Skin epidermis (tissue), 12 donors: Measurements from ENCODE around the gene CIB4.

ENCODE experiments used
- H3K27ac ChIP-seq, 21 experiments: fragments of 200-600 bp; sonication (generic) in 11 of 21; one replicate each; pipeline ENCODE4 v1.5.0; 2020; ENCODE audit warnings: mild to moderate bottlenecking in 3 of 21, inconsistent platforms in 2 of 21, moderate library complexity in 2 of 21
- H3K4me3 ChIP-seq, 7 experiments: fragments of 200-600 bp; sonication (generic) in 2 of 7; one replicate each; pipeline ENCODE4 v1.5.0; 2020; ENCODE audit warnings: inconsistent platforms in 2 of 7, mild to moderate bottlenecking in 2 of 7, moderate library complexity in 1 of 7

CIB4 gene

DNA sequence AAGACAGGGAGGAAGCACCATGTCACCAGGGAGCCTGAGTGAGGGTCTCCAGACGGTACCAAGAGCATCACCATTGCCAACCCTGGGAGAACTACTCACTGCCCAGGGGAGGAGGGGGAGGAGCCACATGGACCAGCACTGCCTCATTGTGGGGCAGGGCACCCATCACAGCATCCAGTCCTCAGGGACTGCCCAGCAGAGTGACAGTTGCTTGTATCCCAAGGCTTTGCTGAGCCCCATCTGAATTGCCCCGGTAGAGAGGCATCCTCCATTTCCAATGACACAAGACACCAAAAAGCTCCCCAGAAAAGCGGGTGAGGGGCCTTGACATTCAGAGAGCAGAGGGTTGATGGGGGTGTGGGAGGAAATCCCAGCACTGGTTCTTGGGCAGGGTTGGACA lies 6.8 kb upstream of the CIB4 start:
- Histone ChIP-seq H3K27ac (no peak overlapping the region), H3K4me3 (no peak overlapping the region)

DNA sequence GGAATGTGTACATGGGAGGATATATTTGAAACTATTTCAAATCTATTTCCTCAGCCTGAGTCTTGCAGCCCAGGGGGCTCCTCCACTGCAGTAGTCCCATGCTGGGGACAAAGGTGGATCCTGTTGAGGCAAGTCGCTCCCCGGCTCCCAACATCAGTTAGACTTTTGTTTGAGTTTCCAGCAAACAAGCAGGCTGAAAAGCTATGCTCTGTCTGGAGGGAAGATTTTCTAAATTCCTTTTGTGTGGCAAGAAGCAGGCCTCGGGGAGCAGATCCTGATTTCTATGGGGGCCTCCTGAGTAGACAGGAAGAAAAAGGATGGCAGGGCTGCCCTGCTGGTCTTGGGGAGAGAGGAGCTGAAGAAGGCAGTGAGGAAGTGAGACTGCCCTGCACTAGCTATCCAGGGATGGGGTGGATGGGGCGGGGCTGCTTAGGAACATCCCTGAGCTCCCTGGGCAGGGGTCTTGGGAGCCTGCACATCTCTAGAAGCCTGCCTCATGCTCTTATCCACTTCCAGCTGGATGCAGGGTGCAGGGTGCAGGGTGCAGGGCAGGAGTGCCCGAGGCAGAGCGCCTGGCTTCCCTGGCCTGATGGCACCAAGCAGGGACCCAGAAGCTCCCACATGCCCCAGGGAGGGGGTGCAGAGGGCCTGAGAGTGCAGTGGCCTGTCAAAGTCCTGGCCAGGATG lies 6.0 kb upstream of the CIB4 start:
- Histone ChIP-seq H3K27ac (no peak overlapping the region), H3K4me3 (no peak overlapping the region)

DNA sequence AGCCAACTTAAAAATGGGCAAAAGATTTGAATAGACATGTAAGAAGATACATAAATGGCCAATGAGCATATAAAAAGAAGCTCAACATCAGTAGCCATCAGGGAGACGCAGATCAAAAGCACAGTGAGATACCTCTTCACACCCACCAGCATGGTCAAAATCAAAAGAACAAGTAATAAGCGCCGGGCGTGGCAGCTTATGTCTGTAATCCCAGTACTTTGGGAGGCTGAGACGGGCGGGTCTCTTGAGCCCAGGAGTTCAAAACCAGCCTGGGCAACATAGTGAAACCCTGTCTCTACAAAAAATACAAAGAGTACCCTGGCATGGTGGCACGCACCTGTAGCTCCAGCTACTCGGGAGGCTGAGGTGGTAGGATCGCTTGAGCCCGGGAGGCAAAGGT lies 4.6 kb upstream of the CIB4 start:
- no peak overlapping the region for H3K27ac ChIP-seq
- H3K4me3 ChIP-seq, result no peak overlapping the region

DNA sequence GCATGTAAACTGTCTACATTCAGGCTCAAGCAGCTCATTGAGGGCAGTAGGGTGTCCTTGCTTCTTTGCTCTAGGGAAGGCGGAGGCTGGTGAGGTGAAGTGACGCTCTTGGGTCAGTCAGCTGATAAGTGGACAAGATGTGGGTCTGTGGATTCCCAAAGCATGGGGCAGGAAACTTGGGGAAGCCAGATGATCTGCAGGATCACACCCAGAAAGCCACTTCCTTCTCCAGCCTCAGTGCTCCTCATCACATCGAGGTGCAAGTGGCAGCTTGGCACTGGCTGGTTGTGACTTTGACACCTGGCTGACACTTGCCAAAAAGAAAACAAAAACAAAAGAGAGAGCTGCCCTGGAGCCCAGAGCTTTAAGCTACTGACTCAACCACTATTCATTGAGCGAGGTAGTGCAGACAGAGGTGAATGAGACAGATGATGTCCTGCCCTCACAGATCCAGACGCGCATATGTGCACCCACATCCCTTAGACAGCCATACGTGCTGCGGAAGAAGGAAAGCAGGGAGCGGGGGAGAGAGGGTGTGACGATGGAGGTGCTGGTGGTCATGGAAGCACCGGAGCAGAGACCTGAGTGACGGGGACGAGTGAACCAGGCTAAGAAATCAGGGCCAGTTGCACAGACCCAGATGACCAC lies 3.1 kb upstream of the CIB4 start:
- Histone ChIP-seq H3K27ac (no peak overlapping the region), H3K4me3 (no peak overlapping the region)

DNA sequence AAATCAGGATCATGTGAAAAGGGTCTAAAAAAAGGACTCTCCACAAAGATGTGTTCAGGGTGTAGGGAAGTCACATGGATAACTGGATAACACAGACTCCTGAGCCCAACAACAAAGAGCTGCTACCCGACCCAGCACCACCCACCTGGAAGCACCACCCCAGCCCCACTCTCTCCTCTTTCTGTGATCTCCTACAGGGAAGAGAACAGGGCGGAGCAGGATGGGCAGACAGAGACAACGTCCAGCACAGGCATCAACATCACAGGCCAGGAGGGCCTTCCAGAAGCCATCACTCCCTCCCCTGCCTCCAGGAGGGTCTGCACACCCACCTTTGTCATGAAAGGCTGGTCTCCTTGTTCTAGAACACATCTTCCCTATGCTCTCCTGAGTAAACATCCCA lies 1.3 kb upstream of the CIB4 start:
- no peak overlapping the region for H3K27ac ChIP-seq
- no peak overlapping the region for H3K4me3 ChIP-seq

DNA sequence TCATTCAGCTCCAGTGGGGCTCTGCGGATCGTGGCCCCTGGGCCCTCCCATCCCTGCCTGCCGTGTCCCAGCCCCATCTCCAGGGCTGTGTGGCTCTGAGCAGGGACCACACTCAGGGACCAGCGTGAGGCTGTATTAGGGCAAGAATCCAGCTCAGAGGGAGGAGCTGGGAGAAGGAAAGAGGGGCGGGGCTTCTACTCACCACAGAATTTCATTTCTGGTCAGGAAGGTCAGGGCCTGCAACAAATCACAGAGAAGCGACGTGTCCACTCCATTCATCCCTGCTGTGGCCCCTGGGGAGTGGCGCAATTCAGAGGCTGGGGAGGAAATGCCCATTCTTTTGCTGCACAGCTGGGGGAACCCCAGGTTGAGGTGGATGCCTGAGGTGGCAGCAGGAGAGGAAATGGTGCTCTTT lies 828 bp downstream of the CIB4 start:
- H3K4me3 ChIP-seq, result no peak overlapping the region
- H3K27ac ChIP-seq, result no peak overlapping the region

DNA sequence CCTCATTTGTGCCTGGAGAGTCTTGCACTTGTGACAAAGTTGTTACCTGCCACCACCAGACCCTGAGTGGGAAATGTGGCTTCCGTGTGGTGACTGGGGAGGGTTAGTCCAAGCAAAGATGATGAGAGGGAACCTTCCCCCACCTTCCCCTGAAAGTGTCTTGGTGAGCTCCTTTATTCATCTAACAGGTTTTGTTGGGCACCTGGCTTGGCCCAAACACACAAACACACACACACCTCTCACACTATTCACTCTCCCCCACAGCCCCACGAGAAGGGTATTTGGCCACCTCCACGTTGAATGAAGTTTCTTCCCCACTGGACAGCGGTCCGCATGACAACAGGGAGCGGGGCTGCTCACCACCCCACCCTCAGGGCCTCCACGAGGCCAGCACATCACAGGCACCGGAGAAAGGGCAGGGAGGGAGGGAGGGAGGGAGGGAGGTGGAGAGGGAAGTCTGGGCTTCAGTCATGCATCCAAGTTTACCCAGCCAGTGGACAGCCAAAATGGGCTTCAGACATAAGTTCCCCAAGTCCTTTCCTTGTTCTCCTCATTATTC lies 1.4 kb downstream of the CIB4 start:
- Histone ChIP-seq H3K4me3 (no peak overlapping the region), H3K27ac (no peak overlapping the region)

DNA sequence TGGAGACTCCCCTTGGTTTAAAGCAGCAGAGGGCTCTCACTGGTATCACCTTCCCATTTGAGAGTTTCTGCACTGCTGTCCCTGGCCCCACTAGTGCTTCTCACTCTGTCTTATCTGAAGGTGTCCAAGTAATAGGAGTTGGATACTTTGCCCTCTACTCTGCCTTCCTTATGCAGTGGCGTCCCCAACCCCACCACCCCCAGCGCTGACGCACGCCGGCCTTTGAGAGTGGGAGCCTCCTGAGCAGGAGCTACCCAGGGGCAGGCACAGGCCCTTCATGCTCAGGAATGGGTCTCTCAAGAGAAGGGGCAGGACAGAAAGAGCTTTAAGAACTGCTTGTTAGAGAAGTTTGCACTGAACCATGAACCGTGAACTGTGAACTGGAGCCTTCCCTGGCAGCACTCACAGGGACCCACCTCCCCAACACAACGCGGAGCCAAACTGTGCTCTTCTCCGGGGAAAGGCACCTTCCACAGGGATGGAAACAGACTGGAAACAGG lies 3.3 kb downstream of the CIB4 start:
- Histone ChIP-seq H3K4me3 (no peak overlapping the region), H3K27ac (no peak overlapping the region)

DNA sequence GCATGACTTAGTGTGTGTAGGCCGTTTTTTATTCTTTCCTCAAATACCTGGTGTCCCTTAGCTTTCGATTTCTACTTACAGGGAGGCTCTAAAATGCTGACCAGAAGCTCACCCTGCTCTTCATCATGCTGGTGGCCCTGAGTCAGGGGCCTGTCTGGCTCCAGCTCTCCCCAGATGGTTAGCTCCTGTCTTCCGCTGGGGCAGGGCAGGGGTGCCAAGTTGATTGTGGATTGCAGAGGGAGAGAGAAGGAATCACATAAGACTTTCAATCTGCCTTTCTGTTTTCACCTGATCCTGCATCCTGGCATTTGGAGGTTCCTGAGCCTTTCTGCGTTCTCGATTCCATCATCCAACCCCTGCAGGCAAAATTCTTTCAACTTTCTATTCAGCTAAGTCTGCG lies 4.2 kb downstream of the CIB4 start:
- Histone ChIP-seq H3K4me3 (no peak overlapping the region), H3K27ac (no peak overlapping the region)

DNA sequence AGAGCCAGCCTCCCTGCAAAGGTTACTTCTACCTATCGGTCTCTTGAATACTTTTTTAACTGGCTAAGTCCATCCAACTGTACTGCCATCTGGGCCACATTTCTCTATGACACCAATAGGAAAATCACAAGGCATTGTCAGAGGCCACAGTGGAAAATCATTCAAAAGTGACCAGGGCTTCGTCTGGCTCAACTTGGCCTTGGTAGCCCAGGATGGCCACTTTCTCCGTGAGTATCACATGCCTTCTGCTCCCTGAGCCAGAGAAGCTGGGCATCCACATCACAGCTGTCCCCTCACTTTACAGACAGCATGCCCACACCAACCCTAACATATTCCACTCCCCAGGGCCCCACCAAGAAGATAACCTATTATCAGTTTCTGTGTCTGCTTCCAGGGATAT lies 5.8 kb downstream of the CIB4 start:
- no peak overlapping the region for H3K4me3 ChIP-seq
- H3K27ac ChIP-seq, result no peak overlapping the region

DNA sequence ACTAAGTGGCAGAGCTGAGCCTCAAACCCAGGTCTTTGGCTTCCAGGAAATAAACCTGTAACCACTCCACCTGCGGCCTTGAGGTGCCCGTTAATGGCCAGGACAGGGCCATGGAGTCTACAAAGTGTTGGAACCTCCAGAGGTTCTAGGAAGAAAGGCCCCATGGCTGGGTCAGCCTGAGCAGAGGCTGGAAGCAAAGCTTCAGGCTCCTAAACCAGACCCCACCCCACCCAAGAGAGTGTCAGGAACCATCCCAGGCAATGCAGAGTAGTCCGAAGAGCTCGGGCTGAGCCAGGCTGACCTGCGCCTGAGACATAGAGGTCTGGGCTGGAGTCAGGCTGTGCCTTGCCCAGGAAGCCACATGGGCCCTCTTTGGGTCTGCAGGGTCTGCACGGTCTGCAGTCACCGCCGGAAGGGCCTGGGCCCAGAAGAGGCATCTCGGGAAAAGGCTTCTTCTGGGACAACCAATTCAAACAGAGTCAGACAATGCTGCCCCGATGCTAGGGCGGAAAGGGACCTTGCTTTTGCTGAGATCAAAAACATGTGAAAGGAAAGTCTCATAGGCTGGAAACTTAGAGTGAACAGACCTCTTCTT lies 6.4 kb downstream of the CIB4 start:
- no peak overlapping the region for H3K4me3 ChIP-seq
- no peak overlapping the region for H3K27ac ChIP-seq

DNA sequence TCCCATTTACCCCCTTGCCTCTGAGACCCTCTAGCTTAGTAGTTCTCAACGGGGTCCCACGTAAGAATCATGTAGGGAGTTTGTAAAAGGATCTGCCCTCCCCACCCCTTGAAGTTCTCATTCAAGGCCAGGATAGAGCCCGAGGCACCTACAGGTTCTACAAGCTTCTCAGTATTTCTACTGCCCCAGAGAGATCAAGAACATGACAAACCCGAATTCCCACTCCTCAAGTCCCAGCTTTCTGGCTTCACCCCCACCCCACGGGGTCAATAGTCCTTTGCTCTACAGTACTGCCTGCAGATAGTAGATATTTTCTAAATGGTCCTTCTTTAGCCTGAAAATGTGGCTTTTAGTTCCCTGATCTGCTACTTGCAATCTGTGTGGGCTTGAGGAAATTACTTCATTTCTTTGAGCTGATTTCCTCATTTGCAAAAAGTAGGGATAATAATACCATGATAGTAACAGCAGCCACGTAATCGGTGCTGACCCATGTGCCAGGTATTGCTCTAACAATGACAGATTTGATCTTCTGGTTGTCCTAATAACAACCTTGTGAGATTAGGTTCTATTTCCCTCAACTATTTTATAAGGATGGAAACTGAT lies 7.1 kb downstream of the CIB4 start:
- Histone ChIP-seq H3K27ac (no peak overlapping the region), H3K4me3 (no peak overlapping the region)

DNA sequence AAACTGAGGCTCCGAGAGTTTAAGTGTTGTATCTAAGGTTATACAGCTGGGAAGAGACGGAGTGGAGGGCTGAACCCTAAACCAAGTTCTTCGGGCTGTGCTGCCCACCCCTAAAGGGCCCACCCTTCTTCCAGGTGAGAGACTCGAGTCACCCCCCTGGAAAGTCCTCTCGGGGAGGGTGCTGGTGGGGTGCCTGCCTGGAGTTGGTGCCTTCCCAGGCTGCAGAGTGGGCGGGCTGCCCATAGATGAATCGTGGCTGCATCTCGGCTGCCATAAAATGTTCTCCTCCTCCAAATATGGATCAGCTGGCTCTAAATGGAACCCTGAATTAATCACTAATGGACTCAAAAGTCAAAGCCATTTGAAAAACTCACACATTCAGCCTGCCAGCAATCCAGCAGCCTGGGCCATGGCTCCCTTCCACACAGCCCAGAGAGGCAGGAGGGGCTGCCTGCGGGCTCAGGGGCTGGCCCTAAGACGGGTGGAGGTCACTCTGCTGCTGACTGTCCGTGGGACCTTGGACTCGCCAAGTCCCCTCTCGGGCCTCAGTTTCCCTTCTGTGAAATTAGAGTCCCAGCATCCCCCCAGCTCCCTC lies 7.7 kb downstream of the CIB4 start:
- Histone ChIP-seq H3K4me3 (no peak overlapping the region), H3K27ac (no peak overlapping the region)

DNA sequence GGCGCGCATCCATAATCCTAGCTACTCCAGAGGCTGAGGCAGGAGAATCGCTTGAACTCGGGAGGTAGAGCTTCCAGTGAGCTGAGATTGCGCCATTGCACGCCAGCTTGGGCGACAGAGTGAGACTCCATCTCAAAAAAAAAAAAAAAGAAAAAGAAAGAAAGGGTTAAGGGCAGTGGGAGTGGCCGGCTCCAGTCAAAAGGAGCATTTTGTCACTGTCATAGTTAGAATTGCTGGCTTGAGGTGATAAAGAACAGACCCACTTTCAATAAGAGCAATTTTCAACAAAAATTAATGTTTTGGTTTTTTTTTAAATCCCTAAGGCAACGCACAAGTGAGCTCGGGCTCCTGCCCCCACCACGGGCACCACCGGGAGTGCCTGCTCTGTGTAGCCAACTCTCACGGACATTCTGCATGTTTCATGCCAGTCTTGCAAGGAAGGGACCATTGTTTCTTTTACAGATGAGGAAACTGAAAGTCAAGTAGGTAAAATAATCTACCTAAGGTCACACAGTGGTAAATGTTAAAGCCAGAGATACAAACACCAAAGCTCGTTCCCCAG lies 8.5 kb downstream of the CIB4 start:
- H3K4me3 ChIP-seq, result no peak overlapping the region
- H3K27ac ChIP-seq, result no peak overlapping the region

DNA sequence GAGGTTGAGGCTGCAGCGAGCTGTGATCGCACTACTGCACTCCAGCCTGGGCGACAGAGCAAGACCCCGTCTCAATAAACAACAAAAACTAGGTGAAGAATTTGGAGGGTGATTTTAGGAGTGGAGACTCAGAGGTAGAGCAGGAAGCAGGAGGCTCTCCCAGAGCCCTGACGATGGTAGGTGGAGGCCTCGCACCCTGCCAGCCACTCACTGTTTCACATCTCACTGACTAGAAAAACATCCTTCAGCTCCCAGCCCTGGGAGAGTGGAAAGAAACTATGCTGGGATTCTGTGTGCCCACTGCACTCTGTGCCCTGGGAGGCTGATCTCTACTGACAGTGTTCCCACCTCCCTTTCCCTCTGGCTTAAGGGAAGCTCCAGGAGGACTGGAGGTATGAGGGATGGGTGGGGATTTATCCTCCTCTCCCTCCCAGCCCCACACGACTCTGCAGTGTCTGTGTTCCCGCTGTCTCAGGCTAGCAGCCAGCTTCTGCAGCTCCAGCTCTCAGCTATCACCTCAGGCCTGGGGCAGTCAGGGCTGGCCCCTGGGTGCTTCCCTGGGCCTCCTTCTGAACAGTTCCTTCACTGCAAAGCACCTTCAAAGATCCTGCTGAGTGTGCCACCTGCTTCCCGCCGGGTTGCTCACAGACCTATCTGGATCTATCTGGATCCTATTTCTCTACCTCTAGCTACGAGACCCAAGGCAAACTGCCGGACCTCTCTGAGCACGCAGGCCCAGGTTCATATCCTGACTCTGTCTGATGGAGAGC lies 9.6 kb downstream of the CIB4 start:
- H3K27ac ChIP-seq, result no peak overlapping the region
- no peak overlapping the region for H3K4me3 ChIP-seq

DNA sequence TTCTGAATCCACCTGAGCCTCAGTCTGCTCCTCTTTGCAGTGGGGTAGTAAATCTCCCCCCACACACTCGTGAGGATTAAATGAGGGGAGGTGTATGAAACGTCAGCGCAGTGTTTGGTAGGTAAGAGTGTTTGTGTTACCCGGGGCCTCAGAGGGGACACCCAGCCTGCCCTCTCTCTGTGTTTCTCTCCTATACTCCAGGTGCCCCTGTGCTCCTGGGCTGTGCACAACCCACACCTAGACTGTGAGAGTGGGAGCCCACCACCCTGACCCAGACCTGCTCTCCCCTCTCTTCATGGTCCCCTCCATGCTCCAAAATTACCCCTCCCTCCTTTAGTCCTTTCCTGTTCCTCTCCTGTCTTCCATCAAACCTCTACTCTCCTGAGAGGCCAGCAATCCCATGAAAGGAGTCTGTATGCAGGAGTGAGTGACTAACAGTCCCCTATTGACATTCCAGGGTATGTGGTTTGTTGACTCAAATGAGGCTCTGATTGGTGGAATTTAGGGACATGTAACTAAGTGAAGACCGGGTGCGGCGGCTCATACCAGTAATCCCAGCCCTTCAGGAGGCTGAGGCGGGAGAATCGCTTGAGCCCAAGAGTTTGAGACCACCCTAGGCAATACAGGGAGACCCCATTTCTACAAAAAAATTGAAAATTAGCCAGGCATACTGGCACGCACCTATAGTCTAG lies 10.4 kb downstream of the CIB4 start:
- Histone ChIP-seq H3K4me3 (no peak overlapping the region), H3K27ac (no peak overlapping the region)

DNA sequence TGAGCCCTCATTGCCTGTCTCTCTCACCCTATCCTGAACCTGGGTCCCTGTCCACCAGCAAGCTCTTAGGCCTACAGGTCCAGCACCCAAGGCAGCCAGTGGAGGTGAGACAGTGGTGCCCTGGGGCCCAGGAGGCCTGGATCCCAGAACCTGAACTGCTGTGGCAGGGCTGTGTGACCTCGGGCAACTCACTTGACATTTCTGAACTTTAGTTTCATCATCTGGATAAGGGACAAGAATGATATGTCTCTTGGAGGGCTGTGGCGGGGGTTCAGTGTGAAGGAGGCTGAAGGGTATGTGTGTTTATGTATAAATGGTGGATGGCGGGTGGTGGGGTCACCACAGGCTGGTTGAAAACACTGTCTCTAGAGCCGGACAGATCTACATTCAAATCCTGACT lies 10.9 kb downstream of the CIB4 start:
- Histone ChIP-seq H3K27ac (no peak overlapping the region), H3K4me3 (no peak overlapping the region)

DNA sequence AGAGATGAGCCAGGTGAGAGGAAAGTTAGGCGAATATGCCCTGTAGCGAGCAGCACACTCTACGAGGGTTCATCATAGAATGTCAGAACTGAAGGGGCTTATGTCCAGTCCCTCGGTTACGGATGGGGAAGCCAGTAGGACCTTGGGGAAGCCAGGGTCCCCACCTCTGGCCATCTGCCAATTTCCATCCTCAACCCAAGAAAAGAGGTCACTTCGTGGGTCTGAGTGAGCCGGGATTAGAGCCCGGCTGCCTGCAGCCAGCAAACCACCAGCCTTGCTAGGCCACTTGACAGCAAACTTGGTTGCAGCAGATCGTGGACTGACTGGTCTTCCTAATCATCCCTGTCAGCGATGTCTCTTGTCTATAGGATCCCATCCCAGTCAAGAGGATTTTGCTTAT lies 11.4 kb downstream of the CIB4 start:
- no peak overlapping the region for H3K4me3 ChIP-seq
- no peak overlapping the region for H3K27ac ChIP-seq

DNA sequence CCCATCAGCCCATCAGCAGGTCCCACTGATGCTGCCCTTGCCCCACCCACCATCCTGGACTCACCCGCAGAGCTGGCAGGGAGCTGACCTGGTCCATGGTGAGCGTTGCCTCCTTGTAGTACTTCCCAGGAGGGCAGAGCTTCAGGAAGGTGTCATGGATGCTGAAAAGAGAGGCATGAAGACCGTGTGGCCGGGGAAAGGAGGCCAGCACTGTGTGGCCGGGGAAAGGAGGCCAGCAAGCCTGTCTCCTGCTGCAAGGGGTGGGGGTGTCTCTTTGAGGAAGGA lies 11.9 kb downstream of the CIB4 start:
- Histone ChIP-seq H3K27ac (no peak overlapping the region), H3K4me3 (no peak overlapping the region)
